Breast epithelium (tissue), 4 donors: Measurements from ENCODE around the gene IL36B. TPM values are rescaled to one million over a fixed set of nuclear protein-coding genes. Genes with fewer than 3 reads are reported as not detected.

Experiments
- DNase-seq, 2 donors: peaks; one replicate each; pipeline ENCODE4 v3.0.0-alpha.2; 2019; ENCODE audit warnings: low spot score in 2 of 2
- H3K27ac ChIP-seq, 2 donors: fragments of 200-600 bp; sonication (generic) in 1 of 2; one replicate each; pipeline ENCODE4 v1.5.1; 2016 to 2019; ENCODE audit warnings: mild to moderate bottlenecking in 1 of 2
- H3K27me3 ChIP-seq, 2 donors: fragments of 200-600 bp; sonication (generic) in 1 of 2; one replicate each; pipeline versions ENCODE4 v1.5.1 to v1.6.0; 2017 to 2019; ENCODE audit warnings: control low read depth in 1 of 2, mild to moderate bottlenecking in 1 of 2
- H3K36me3 ChIP-seq: fragments of 200-600 bp; one replicate; pipeline ENCODE4 v1.5.1; 2019
- H3K4me1 ChIP-seq, 2 donors: fragments of 200-600 bp; sonication (generic); one replicate each; pipeline ENCODE4 v1.5.1; 2016 to 2019; ENCODE audit warnings: control low read depth in 1 of 2
- H3K4me3 ChIP-seq, 3 donors: fragments of 200-600 bp; sonication (generic); 1 replicate in 2 of 3; 2 replicates in 1 of 3; pipeline ENCODE4 v1.5.1; 2016 to 2019; ENCODE audit warnings: mild to moderate bottlenecking in 3 of 3, moderate library complexity in 2 of 3
- H3K9me3 ChIP-seq, 2 donors: fragments of 200-600 bp; sonication (generic) in 1 of 2; one replicate each; pipeline ENCODE4 v1.5.1; 2016 to 2019; ENCODE audit warnings: control low read depth in 1 of 2
- POLR2A ChIP-seq: fragments of 450-650 bp; IDR thresholded peaks from one replicate; pipeline ENCODE4 v1.6.1; 2016; ENCODE audit warnings: antibody characterized with exemption, mild to moderate bottlenecking, moderate library complexity
- POLR2AphosphoS5 ChIP-seq, 3 donors: sonication (generic); formaldehyde crosslinking; IDR thresholded peaks; one replicate each; pipeline ENCODE4 v1.6.1; 2017; ENCODE audit warnings: antibody characterized with exemption in 3 of 3
- intact Hi-C: fragments of 100-400 bp; cut with DNase I; formaldehyde crosslinking; loops from one replicate; pipeline ENCODE4 v1.15.1; 2023; ENCODE audit warnings: low total_unique reads
- total RNA-seq, 3 donors: library from RNA; depleted of rRNA; stranded (reverse); fragments of >200 nt; gene quantifications; one replicate each; pipeline ENCODE4 v1.1.0, GENCODE V29; 2016
- TF ChIP-seq, protein P1 (sequence below), 3 donors: fragments of 450-650 bp; IDR thresholded peaks; one replicate each; pipeline ENCODE4 v1.5.1; 2016 to 2017; ENCODE audit warnings: antibody characterized with exemption in 3 of 3, mild to moderate bottlenecking in 3 of 3, moderate library complexity in 3 of 3

Gene IL36B
- total RNA-seq, 3 donors from 2014 or later, result not detected

DNA sequence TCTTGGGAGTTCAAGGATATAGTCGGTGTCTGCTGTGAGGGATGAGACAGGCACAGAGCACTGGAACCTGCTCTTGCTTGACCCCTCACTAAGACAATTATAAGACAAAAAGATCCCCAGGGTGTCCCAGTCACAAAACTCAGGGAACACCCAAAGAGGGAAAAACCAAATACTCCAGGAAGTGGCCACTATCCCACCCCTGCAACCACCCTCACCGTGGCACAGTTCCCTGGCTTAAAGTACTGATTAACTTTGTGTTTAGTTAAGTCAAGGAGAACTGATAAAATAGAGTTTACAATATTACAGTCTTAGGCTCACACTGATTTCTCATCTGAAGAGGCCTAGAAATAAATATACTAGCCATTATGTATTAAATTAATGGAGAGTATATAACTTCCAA lies 13.5 kb downstream of the IL36B start:
- Histone ChIP-seq H3K4me1 (no peaks in the 10 kb centered on the region), H3K4me3 (no peak overlapping the region), H3K36me3 (no peaks in the 10 kb centered on the region), H3K27me3 (no peaks in the 10 kb centered on the region), H3K27ac (no peak overlapping the region), H3K9me3 (no peaks in the 10 kb centered on the region)
- no peak for TF ChIP-seq POLR2AphosphoS5 (IDR thresholded peaks at IDR 0.05)
- no peak for TF ChIP-seq POLR2A
- TF ChIP-seq, protein P1, sequence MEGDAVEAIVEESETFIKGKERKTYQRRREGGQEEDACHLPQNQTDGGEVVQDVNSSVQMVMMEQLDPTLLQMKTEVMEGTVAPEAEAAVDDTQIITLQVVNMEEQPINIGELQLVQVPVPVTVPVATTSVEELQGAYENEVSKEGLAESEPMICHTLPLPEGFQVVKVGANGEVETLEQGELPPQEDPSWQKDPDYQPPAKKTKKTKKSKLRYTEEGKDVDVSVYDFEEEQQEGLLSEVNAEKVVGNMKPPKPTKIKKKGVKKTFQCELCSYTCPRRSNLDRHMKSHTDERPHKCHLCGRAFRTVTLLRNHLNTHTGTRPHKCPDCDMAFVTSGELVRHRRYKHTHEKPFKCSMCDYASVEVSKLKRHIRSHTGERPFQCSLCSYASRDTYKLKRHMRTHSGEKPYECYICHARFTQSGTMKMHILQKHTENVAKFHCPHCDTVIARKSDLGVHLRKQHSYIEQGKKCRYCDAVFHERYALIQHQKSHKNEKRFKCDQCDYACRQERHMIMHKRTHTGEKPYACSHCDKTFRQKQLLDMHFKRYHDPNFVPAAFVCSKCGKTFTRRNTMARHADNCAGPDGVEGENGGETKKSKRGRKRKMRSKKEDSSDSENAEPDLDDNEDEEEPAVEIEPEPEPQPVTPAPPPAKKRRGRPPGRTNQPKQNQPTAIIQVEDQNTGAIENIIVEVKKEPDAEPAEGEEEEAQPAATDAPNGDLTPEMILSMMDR (IDR thresholded peaks at IDR 0.05), result no peak
- intact Hi-C loops, result no loop called here
- DNase-seq, result no peak

DNA sequence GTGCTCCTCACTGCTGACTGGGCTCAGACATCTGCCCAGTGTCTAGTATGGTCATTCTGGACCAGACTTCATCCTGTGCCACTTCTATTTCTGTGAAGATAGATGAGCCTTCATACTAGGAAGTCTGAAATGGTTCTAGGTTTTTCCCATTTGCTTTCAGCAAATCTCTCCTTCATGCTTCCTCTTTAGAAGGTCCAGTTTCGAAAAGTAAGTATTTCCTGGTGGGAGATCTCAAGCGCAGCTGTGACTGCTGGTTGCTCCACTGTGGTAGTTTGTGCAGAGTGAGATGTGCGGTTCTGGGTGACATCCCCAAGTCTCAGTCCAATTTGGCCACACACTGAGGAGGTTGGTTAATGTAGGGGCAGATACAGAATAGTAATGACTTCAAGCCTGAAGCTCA lies 14.4 kb downstream of the IL36B start:
- Histone ChIP-seq H3K9me3 (no peaks in the 10 kb centered on the region), H3K4me1 (no peaks in the 10 kb centered on the region), H3K4me3 (no peak overlapping the region), H3K27ac (no peak overlapping the region), H3K36me3 (no peaks in the 10 kb centered on the region), H3K27me3 (no peaks in the 10 kb centered on the region)
- no peak for TF ChIP-seq POLR2AphosphoS5 (IDR thresholded peaks at IDR 0.05)
- TF ChIP-seq, protein P1 (IDR thresholded peaks at IDR 0.05), result no peak
- no peak for TF ChIP-seq POLR2A
- intact Hi-C loops, result no loop called here
- no peak for DNase-seq

DNA sequence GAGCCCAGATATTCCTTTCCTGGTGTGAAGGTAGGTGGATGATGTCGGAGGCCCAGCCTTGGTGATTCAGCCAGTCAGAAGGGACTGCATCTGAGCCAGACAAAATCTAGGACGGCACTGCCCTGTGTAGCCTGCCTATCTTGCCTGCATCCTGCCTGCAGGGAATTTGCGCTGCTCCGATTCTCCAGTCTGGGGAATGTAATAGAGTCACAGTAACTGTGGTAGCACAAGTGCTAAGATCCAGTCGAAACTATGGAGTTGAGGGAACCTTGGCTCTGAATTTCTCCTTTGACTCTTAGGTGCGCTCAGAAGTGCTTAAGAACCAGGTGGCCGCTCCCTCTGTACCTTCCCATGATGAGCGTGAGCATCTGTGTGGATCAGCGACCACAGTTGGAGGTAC lies 15.9 kb downstream of the IL36B start:
- TF ChIP-seq, protein P1 (IDR thresholded peaks at IDR 0.05), result no peak
- TF ChIP-seq POLR2AphosphoS5 (IDR thresholded peaks at IDR 0.05) (no peak), POLR2A (no peak)
- Histone ChIP-seq H3K27me3 (no peaks in the 10 kb centered on the region), H3K4me1 (no peaks in the 10 kb centered on the region), H3K36me3 (no peaks in the 10 kb centered on the region), H3K27ac (no peak overlapping the region), H3K4me3 (no peak overlapping the region), H3K9me3 (no peaks in the 10 kb centered on the region)
- intact Hi-C loops, result no loop called here
- no peak for DNase-seq

DNA sequence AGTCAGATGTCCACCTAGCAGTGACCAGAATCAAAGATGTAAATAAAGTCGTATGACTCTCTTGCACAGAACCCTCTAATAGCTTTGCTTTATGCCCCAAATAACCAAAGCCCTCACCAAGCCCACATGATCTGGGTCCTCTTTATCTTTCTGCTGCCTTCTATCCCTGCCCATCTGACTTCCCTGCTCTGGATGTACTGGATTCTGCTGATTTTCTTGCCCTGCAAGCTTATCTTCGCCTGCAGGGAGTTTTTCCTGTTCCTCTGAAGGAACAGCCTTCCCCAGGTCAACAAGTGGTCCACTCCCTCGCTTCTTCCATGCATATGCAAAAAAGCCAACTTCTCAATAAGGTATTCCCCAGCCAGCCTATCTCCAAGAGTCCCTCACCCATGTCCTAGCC lies 18.7 kb downstream of the IL36B start:
- Histone ChIP-seq H3K27me3 (no peaks in the 10 kb centered on the region), H3K9me3 (no peaks in the 10 kb centered on the region), H3K27ac (no peak overlapping the region), H3K36me3 (no peaks in the 10 kb centered on the region), H3K4me1 (no peaks in the 10 kb centered on the region), H3K4me3 (no peak overlapping the region)
- intact Hi-C loops, result no loop called here
- no peak for DNase-seq
- TF ChIP-seq POLR2A (no peak), POLR2AphosphoS5 (IDR thresholded peaks at IDR 0.05) (no peak)
- TF ChIP-seq, protein P1 (IDR thresholded peaks at IDR 0.05), result no peak

DNA sequence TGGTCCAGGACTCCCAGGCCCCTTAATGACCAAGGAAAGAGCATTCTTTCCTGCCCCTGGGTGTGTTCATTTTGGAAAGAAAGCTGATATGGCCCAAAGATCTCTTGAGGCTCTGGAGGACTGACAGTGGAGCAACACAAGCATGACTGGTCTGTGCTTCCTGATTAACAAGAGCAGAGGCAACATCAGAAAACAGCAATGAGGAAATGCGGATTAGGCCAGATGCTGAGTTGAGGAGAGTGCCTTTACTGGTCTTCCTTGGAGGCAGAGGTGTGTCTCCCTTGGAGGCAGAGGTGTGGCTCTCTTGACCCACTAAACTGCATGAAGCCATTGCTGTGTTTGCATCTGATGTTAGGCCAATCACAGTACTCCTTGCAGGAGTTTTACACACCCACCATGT lies 19.9 kb downstream of the IL36B start:
- DNase-seq, result no peak
- intact Hi-C loops, result no loop called here
- H3K9me3 ChIP-seq, result no peaks in the 10 kb centered on the region
- no peaks in the 10 kb centered on the region for H3K4me1 ChIP-seq
- H3K4me3 ChIP-seq, result no peak overlapping the region
- H3K36me3 ChIP-seq, result no peaks in the 10 kb centered on the region
- no peaks in the 10 kb centered on the region for H3K27me3 ChIP-seq
- no peak for TF ChIP-seq POLR2AphosphoS5 (IDR thresholded peaks at IDR 0.05)
- TF ChIP-seq POLR2A, result no peak
- TF ChIP-seq, protein P1 (IDR thresholded peaks at IDR 0.05), result no peak
- no peak overlapping the region for H3K27ac ChIP-seq
